Ishikawa (cell line): ENCODE results near the gene WNT7B.

Experiments
- EGR1 ChIP-seq: IDR thresholded peaks from 2 replicates; pipeline ENCODE4 v1.6.1; 2012
- EP300 ChIP-seq: IDR thresholded peaks from 2 replicates; pipeline ENCODE4 v1.6.1; 2012; ENCODE audit warnings: borderline replicate concordance
- MAX ChIP-seq: IDR thresholded peaks from 2 replicates; pipeline ENCODE4 v1.6.1; 2012
- TEAD4 ChIP-seq: IDR thresholded peaks from 2 replicates; pipeline ENCODE4 v1.6.1; 2012

- TF ChIP-seq EP300 (peak; percentile 55; the same call in 1 of the 2 replicates), TEAD4 (no peak), MAX (no peak), EGR1 (no peak)
These were observed 46.6 kb upstream of the WNT7B start for GRCh38 chr22:46023558-46023981.
